HG03025 (cell line): ENCODE results near the gene PLA2G4F.
"Not testable (repeated sequence)": the region's sequence is repeated elsewhere in the genome, so short reads cannot be mapped to it uniquely, and the experiment has no call there.

ENCODE experiments used
- ATAC-seq: cut with Tn5 transposase; IDR thresholded peaks from one replicate; pipeline ENCODE4 v1.9.1; 2021; ENCODE audit warnings: mild to moderate bottlenecking, moderate library complexity; ENCODE audit not compliant: unreplicated experiment, low FRiP score

PLA2G4F gene

DNA sequence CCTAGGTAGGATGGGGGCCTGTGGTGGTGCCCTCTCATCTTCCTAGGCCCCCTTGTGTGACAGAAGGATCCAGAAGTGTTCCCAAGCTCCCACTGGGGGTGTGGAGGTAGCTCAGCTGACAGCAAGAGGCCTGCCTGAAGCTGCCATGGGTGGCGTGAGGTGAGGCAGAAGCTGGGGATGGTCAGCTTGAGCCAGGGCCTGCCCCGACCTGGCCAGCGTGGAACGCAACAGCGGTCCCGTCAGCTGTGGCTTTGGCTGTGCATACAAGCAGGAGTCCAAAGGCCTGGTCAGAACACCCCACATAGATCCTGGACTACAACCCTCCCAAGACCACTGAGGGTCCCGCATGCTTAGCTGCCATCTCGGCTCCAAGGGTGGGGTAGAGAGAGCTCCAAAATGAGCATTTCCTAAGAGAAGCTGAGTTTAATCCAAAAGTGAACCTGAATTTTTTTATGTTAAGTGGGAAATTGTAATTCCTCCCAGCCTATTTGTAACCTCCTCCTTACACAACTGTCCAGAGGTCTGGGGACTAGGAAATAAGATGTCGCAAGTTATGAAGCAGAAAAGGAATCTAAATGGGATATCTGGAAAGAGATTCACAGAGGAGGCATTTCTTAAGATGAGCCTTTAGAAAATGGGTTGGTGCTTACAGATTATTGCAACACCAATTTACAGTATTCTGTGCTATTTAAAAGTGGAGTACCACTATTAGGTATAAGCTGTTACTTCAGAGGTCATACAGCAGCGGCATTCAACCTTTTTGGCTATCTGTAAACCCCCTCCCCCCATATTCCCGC, 52.1 kb downstream of the PLA2G4F start:
- no peak for ATAC-seq

DNA sequence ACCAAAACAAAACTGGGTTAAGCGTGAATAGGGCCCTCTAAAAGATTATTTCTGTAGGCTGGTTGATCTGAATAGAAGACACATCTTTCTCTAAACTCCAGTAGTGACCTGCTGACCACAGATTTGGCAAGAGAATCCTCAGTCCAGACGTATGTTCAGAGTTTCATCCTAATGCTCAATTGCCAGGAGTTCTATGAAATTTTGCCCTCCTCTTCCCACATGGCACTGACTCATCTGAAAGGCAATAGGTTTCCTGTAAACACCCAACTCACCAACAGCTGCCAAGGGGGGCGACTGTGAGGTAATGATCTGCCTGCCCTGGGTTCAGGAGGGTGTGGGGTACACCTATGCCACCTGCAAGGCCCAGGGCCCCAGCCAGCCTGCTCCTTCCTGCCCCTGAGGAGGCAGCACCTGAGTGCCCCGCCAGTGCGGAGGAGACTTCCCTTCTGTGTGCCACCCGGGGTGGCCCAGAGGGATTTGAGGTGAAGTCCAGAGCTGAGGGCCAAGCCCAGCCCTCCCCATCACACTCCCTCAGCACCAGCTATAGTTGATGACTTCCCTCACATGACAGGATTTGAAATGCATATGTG, 53.7 kb downstream of the PLA2G4F start:
- no peak for ATAC-seq

DNA sequence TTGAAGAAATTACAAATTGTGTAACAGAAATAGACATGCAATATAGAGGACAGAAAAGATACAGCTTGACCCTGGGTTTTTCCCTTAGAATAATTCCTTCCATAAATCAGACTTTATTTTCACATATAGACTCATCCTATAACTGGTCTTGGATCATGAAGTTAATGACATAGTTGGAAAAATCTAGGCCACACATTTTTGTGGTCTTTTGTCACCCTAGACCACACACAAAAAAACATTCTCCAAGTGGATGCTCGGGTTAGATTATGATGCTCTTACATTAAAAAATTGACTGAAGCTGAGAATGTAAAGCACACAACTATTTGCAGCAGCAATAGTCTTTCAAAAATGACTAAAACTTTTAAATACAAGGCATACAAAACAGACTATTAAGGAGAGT, 54.6 kb downstream of the PLA2G4F start:
- no peak for ATAC-seq

DNA sequence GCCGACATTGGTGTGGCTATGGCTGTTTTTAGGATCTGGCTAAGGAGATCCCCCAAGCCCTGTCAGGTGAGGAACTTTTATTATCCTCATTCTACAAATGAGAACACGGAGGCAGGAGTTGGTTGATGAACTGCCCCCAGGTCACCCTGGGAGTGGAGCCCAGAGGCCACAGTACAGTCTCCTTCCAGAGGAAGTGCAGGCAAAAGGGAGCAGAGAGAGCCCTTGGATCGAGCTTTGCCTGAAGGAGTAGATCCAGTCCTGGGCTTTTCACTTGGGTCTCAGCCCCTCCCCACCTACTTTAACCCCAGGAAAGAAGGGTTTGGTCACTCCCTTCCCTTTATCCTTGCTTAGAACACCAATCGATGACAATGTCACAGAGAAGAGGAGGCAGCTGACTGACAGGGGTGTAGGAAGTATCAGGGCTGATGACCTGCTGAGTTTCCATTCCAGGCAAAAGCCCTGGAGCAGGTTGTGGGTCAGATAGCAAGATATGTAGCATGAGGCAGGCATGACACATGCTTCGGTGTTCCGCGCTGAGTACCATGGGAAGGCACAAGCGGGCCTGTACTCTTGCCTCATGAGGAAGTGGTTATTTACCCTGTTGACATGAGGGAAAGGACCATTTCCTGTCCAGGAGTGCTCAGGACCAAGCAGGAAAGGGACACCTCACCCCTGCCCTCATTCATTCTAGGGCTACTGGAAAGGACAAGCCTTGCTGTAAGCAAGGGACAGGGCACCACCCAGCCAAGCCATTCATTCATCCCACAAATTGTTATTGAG, 56.2 kb downstream of the PLA2G4F start:
- no peak for ATAC-seq

DNA sequence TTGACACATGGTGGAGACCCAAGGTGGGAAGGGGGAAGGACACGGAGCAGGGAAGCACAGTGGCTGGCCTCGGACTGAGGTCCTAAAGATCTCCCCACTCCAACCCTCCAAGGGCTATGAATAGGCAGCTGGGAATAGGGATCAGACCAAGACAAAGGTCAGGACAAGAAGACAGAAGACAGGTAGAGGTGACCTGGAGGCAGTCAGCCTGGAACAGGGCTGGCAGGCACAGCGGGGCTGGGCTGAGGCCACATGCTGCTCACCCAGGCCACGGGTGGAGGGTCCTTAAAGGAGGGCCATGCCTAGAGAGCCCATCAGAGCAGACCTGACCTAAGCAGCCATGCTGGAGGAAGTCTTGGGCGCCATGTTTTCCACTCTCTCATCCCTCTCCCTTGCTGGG, 59.4 kb downstream of the PLA2G4F start:
- ATAC-seq = no peak

DNA sequence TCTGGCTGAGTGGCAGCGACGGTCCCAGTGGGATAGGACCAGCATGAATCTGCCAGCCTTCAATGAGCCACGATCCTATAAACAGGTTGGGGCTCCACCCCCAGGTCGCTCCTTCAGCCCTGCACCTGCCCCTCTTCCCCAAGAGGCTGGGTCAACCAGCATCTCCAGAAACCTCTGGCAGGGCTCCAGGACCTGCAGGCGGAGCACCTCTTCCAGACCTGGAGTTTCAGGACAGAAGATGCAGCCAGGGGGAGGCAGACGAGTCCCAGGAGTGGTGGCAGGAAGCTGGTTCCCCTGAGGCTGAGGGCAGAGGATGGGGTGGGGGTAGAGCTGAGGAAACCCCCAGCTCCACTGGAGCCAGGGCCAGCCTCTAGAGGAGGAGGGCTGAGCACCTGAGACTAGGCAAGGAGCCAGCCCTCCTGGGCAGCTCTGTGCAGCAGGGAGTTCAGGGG, 61.9 kb downstream of the PLA2G4F start, which contains the start of gene PLA2G4D:
PLA2G4D (minus strand) TSS at position 51 of the 452 bp plus-strand sequence. CDS start 103 bp downstream, outside the sequence.
- ATAC-seq = no peak

DNA sequence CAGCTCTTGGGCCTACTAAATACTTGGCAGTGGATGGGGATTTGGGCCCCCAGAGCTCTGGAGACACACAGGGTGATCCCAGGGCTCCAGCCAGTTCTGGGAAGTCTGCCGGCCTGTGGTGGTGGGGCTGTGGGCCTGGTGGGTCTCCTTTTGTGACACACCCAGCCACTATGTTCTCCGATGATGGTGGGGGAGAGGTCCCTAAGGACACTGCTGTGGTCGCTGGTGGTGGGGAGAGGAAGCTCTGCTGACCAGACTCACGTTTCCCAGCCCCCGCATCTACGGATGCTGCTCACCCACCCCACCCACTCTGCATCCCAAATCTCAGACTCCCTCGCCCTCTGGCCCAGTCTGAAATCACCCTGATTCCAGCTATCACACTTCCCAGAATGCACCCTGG, 62.5 kb downstream of the PLA2G4F start:
- no peak for ATAC-seq

DNA sequence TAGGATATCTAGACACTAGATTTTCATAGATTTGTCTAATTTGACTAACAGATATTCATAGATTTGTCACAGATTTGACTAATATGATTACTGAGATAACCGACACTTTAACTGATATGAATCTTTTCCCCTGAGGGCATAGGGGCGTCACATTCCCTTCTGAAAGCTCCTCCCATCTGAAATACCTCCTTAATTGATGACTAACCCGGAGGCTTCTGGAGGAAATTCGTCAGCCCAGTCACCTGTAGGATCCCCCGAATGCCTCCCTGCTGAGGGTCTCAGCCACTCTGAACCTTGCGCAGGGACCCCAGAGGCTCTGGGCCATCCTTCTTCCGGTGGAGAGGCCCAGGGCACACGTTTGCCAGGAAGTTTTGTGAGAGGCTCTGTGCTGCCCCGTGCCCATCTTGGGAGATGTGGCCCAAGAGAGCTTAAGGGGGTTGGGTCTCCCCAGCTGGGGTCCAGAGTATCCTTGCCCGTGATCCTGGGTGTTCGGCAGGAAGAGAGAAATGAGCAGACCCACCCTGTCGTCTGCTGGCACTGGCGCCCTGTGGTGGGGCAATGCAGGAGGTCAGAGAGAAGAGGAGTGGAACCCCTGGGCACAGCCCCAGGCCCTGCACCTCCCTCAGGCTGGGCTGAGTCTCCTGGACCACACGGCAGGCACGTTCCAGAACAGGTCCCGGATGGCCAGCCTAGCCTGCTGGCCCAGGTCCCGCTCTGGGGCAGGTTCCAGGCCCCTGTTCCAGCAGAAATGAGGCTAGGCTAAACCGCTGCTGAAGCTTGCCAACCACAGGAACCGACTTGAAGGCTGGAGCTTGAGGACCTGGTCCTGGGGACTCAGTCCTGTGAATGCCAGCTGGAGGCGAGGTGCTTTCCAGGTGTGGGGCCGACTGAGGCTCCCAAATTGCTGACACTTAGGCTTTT, 63.8 kb downstream of the PLA2G4F start:
- no peak for ATAC-seq

DNA sequence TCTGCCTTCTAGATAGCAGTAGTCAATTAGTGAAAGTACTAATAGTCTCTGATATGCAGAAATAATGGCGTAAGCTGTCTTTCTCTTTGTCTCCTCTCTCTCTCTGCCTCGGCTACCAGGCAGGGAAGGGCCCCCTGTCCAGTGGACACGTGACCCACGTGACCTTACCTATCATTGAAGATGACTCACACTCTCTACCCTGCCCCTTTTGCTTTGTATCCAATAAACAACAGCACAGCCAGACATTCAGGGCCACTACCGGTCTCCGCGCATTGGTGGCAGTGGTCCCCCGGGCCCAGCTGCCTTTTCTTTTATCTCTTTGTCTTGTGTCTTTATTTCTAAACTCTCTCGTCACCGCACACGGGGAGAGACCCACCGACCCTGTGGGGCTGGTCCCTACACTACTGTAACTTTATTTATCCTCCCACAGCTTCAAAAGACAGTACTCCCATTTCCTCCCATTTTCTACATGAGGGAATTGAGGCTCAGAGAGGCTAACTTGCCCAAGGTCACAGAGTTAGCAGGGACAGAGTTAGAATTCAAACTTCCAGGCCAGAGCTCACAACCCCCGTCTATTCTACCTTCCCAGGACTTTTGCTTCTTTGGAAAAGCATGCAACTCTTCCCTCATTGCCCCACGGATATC, 64.6 kb downstream of the PLA2G4F start:
- not testable (repeated sequence) for ATAC-seq

DNA sequence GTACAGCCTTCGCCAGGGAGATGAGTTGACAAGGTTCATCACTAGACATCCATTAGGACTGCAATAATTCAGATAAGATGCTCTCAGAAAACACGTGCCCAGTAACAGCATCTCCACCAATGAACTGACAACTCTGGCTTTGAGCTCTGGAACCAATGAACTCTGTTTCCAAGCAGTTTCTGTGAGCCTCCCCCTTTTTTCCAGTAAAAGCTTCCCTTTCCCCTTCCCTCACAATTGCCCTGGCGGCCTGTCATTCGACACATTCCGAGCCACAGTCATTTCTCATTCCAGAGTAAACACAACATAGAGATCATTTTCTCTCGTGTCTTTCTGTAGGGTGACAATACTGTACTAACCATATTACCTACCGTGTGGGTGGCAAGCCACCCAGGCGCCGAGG, 65.7 kb downstream of the PLA2G4F start:
- no peak for ATAC-seq

DNA sequence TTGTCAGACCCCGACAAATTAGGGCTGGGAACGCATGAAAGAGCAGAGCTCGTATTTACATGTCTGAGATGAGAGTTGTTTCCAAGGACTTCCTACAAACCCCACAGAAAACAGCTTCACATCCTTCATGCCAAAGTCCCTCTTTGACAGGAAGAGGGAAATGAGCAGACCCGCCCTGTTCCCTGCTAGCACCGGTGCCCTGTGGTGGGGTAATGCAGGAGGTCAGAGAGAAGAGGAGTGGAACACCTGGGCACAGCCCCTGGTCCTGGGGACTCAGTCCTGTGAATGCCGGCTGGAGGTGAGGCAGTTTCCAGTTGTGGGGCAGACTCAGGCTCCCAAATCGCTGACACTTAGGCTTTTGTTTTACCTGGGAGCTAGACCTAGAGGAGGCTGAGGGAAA, 66.1 kb downstream of the PLA2G4F start:
- no peak for ATAC-seq

DNA sequence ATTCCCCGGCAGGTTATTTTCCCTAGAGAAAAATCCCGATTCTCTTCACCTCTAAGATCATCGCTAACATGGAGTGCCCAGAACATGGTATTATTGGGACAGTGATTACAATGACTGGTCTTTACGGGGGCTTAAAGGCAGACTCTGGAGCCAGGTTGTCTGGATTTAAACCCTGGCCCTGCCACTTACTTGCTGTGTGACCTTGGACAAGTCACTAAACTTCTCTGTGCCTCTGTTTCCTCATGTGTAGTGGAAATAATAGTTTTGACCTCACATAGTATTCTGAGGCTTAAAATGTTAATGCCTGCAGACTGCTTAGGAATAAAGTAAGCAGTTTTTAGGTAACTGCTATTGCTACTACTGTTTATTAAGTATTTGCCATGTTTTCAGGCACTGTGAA, 66.5 kb downstream of the PLA2G4F start:
- ATAC-seq = no peak
